H1 (cell line): ENCODE measurements around the gene PACS1. TPM values are rescaled to one million over a fixed set of nuclear protein-coding genes. Genes with fewer than 3 reads are reported as not detected.

ENCODE experiments used
- CTCF ChIA-PET: fragments of 300-600 bp; sonication (Branson Sonifier 250); formaldehyde crosslinking; loops from one replicate; lab custom pipeline; 2021; ENCODE audit not compliant: partially characterized antibody; lab: Charles Lee
- POLR2A ChIA-PET: fragments of 300-600 bp; sonication (Branson Sonifier 250); formaldehyde crosslinking; loops from one replicate; lab custom pipeline; 2021; ENCODE audit warnings: inconsistent platforms; ENCODE audit not compliant: partially characterized antibody; lab: Charles Lee
- DNase-seq, 2 experiments: peaks; one replicate each; pipeline versions ENCODE4 v3.0.0 to v3.0.0-alpha.2; 2010 to 2022; ENCODE audit warnings: low spot score in 2 of 2, low read depth in 1 of 2, mixed read lengths in 1 of 2
- FAIRE-seq: peaks from 2 replicates; lab custom pipeline; 2011; peaks lifted over from hg19 to GRCh38; lab: Jason Lieb, UNC
- H2AFZ ChIP-seq: 2 replicates; pipeline ENCODE4 v1.8.1; 2012; ENCODE audit warnings: low read length, inconsistent platforms
- H2AK5ac ChIP-seq: 2 replicates; pipeline ENCODE4 v1.6.1; 2013; ENCODE audit warnings: low read depth, low read length
- H2BK120ac ChIP-seq: replicated peaks from 2 replicates; pipeline ENCODE3; 2013; ENCODE audit warnings: low read depth, low read length, inconsistent platforms
- H2BK12ac ChIP-seq: 2 replicates; pipeline ENCODE4 v1.6.1; 2013; ENCODE audit warnings: low read depth, low read length
- H2BK15ac ChIP-seq: 2 replicates; pipeline ENCODE4 v1.6.1; 2013; ENCODE audit warnings: low read length
- H2BK20ac ChIP-seq: 2 replicates; pipeline ENCODE4 v1.6.1; 2013; ENCODE audit warnings: low read length
- H2BK5ac ChIP-seq: 2 replicates; pipeline ENCODE4 v1.6.1; 2013; ENCODE audit warnings: low read depth, low read length
- H3K14ac ChIP-seq: 2 replicates; pipeline ENCODE4 v1.6.1; 2013; ENCODE audit warnings: inconsistent platforms; ENCODE audit not compliant: insufficient read length
- H3K18ac ChIP-seq: 2 replicates; pipeline ENCODE4 v1.6.1; 2013; ENCODE audit warnings: low read length; ENCODE audit errors: extremely low read depth
- H3K23ac ChIP-seq: 2 replicates; pipeline ENCODE4 v1.6.1; 2013; ENCODE audit warnings: inconsistent platforms; ENCODE audit not compliant: insufficient read length
- H3K23me2 ChIP-seq: 2 replicates; pipeline ENCODE4 v1.6.1; 2013; ENCODE audit warnings: low read depth, low read length
- H3K27ac ChIP-seq: 2 replicates; pipeline ENCODE4 v1.6.1; 2011; ENCODE audit warnings: low read depth, low read length, inconsistent platforms
- H3K27me3 ChIP-seq, 4 experiments: replicated peaks in 1 of 4; 1 replicate in 1 of 4; 2 replicates in 3 of 4; pipeline versions ENCODE4 v1.6.1 to v1.8.1; 2011 to 2013; ENCODE audit warnings: low read length in 3 of 4, mild to moderate bottlenecking in 3 of 4, inconsistent platforms in 2 of 4, mixed read lengths in 2 of 4, moderate library complexity in 1 of 4; ENCODE audit not compliant: control insufficient read depth in 3 of 4, insufficient read depth in 3 of 4; ENCODE audit errors: extremely low read depth in 1 of 4
- H3K36me3 ChIP-seq, 4 experiments: 2 replicates each; pipeline versions ENCODE4 v1.6.1 to v1.8.1; 2011 to 2013; ENCODE audit warnings: mild to moderate bottlenecking in 4 of 4, low read length in 3 of 4, moderate library complexity in 2 of 4, control low read depth in 1 of 4, inconsistent platforms in 1 of 4; ENCODE audit not compliant: insufficient read depth in 4 of 4, control insufficient read depth in 2 of 4
- H3K4ac ChIP-seq: replicated peaks from 2 replicates; pipeline ENCODE3; 2013; ENCODE audit warnings: low read length, low read depth, mixed read lengths, inconsistent platforms; ENCODE audit not compliant: insufficient read length
- H3K4me1 ChIP-seq, 4 experiments: replicated peaks in 1 of 4; 1 replicate in 1 of 4; 2 replicates in 3 of 4; pipeline versions ENCODE4 v1.6.1 to v1.8.1; 2011 to 2013; ENCODE audit warnings: low read length in 3 of 4, inconsistent platforms in 2 of 4, mixed read lengths in 1 of 4; ENCODE audit not compliant: insufficient read depth in 4 of 4, control insufficient read depth in 3 of 4
- H3K4me2 ChIP-seq, 2 experiments: 2 replicates each; pipeline versions ENCODE4 v1.6.1 to v1.8.1; 2011 to 2013; ENCODE audit warnings: low read depth in 2 of 2, low read length in 2 of 2, control low read depth in 1 of 2, inconsistent platforms in 1 of 2, mild to moderate bottlenecking in 1 of 2; ENCODE audit not compliant: insufficient read depth in 1 of 2
- H3K4me3 ChIP-seq, 4 experiments: fragments of 200-600, 300-600 bp in 1 of 4; sonication (generic), shearing (Covaris generic), sonication (Bioruptor Twin) in 1 of 4; 2 replicates each; pipeline versions ENCODE4 v1.5.1 to v1.8.1; 2011 to 2016; ENCODE audit warnings: low read length in 4 of 4, low read depth in 3 of 4, control low read depth in 2 of 4, inconsistent platforms in 2 of 4, mild to moderate bottlenecking in 2 of 4, mixed read lengths in 1 of 4, moderate library complexity in 1 of 4; ENCODE audit not compliant: insufficient read depth in 2 of 4; ENCODE audit errors: extremely low read depth in 1 of 4
- H3K56ac ChIP-seq: replicated peaks from 2 replicates; pipeline ENCODE3; 2013; ENCODE audit warnings: low read depth, mild to moderate bottlenecking, mixed read lengths, low read length, inconsistent platforms; ENCODE audit not compliant: insufficient read length
- H3K79me1 ChIP-seq: 2 replicates; pipeline ENCODE4 v1.6.1; 2013; ENCODE audit warnings: low read depth, low read length, control low read depth
- H3K79me2 ChIP-seq, 2 experiments: 2 replicates each; pipeline versions ENCODE4 v1.6.1 to v1.8.1; 2012 to 2013; ENCODE audit warnings: low read length in 2 of 2, mild to moderate bottlenecking in 2 of 2, inconsistent platforms in 1 of 2; ENCODE audit not compliant: insufficient read depth in 2 of 2, control insufficient read depth in 1 of 2
- H3K9ac ChIP-seq, 4 experiments: replicated peaks in 1 of 4; 1 replicate in 1 of 4; 2 replicates in 3 of 4; pipeline versions ENCODE4 v1.6.1 to v1.8.1; 2011 to 2013; ENCODE audit warnings: low read depth in 3 of 4, low read length in 3 of 4, control low read depth in 2 of 4, mild to moderate bottlenecking in 2 of 4, moderate library complexity in 2 of 4, inconsistent platforms in 1 of 4; ENCODE audit errors: extremely low read depth in 1 of 4
- H3K9me3 ChIP-seq, 2 experiments: 2 replicates each; pipeline versions ENCODE4 v1.6.1 to v1.8.1; 2012 to 2013; ENCODE audit warnings: mild to moderate bottlenecking in 2 of 2, moderate library complexity in 2 of 2, control low read depth in 1 of 2, inconsistent platforms in 1 of 2, low read depth in 1 of 2, low read length in 1 of 2, mixed read lengths in 1 of 2; ENCODE audit not compliant: insufficient read depth in 2 of 2
- H4K20me1 ChIP-seq, 2 experiments: replicated peaks in 1 of 2; 2 replicates each; pipeline versions ENCODE3 to v1.8.1; 2011 to 2013; ENCODE audit warnings: inconsistent platforms in 2 of 2, low read length in 2 of 2, mild to moderate bottlenecking in 1 of 2; ENCODE audit not compliant: insufficient read depth in 2 of 2, control insufficient read depth in 1 of 2
- H4K5ac ChIP-seq: 2 replicates; pipeline ENCODE4 v1.6.1; 2013; ENCODE audit warnings: low read length, low read depth, mixed read lengths, inconsistent platforms; ENCODE audit not compliant: insufficient read length
- H4K8ac ChIP-seq: 2 replicates; pipeline ENCODE4 v1.8.0; 2013; ENCODE audit warnings: mild to moderate bottlenecking, moderate library complexity, low read length, inconsistent platforms; ENCODE audit not compliant: insufficient read depth; ENCODE audit errors: extremely low read depth
- H4K91ac ChIP-seq: replicated peaks from 2 replicates; pipeline ENCODE3; 2013; ENCODE audit warnings: low read length, mixed read lengths, inconsistent platforms; ENCODE audit not compliant: insufficient read length
- CBX5 ChIP-seq: fragments of 300-800, 300-1000 bp; sonication (generic); IDR thresholded peaks from 2 replicates; pipeline ENCODE4 v1.7.1; 2016; ENCODE audit warnings: antibody characterized with exemption, low read length, low read depth
- CTBP2 ChIP-seq: IDR thresholded peaks from 2 replicates; pipeline ENCODE4 v1.7.0; 2011; ENCODE audit warnings: borderline replicate concordance, mild to moderate bottlenecking, moderate library complexity, mixed read lengths, low read length; ENCODE audit not compliant: insufficient read depth, insufficient read length
- FOSL1 ChIP-seq: IDR thresholded peaks from 2 replicates; pipeline ENCODE4 v1.6.1; 2011; ENCODE audit warnings: mild to moderate bottlenecking, low read depth, low read length, moderate library complexity; ENCODE audit not compliant: insufficient read depth
- GABPA ChIP-seq: IDR thresholded peaks from 2 replicates; pipeline ENCODE4 v1.6.1; 2011; ENCODE audit warnings: mild to moderate bottlenecking, low read length, moderate library complexity, borderline replicate concordance; ENCODE audit not compliant: insufficient read depth
- GTF2F1 ChIP-seq: IDR thresholded peaks from 2 replicates; pipeline ENCODE4 v1.6.1; 2012; ENCODE audit warnings: low read depth, low read length, improper control_type of control experiment, borderline replicate concordance
- KDM4A ChIP-seq: IDR thresholded peaks from one replicate; pipeline ENCODE4 v1.7.1; 2012; ENCODE audit warnings: low read depth, mild to moderate bottlenecking, moderate library complexity, low read length, inconsistent platforms; ENCODE audit not compliant: severe bottlenecking
- POLR2AphosphoS5 ChIP-seq: IDR thresholded peaks from 2 replicates; pipeline ENCODE4 v1.6.1; 2011; ENCODE audit warnings: low read depth, low read length
- RAD21 ChIP-seq, 2 experiments: IDR thresholded peaks in 1 of 2; conservative IDR thresholded peaks in 1 of 2; 2 replicates each; pipeline ENCODE4 v1.6.1; 2011; ENCODE audit warnings: low read depth in 2 of 2, low read length in 2 of 2, improper control_type of control experiment in 1 of 2, inconsistent platforms in 1 of 2, mild to moderate bottlenecking in 1 of 2, moderate library complexity in 1 of 2
- SAP30 ChIP-seq: fragments of 300-600 bp; sonication (generic); IDR thresholded peaks from 2 replicates; pipeline ENCODE4 v1.7.1; 2012; ENCODE audit warnings: low read length, moderate library complexity, mild to moderate bottlenecking, inconsistent platforms; ENCODE audit not compliant: insufficient read depth, insufficient replicate concordance
- SIRT6 ChIP-seq: IDR thresholded peaks from one replicate; pipeline ENCODE4 v1.7.1; 2012; ENCODE audit warnings: low read length, inconsistent platforms
- SRF ChIP-seq: IDR thresholded peaks from 2 replicates; pipeline ENCODE4 v1.6.1; 2011; ENCODE audit warnings: mild to moderate bottlenecking, low read depth, low read length, moderate library complexity
- TCF12 ChIP-seq: IDR thresholded peaks from 2 replicates; pipeline ENCODE4 v1.6.1; 2011; ENCODE audit warnings: low read depth, mild to moderate bottlenecking, low read length
- WGBS, 2 experiments: shearing (Covaris generic) in 1 of 2; methylation state at CpG; one replicate each; pipeline versions ENCODE4 v1.1.6 to v1.1.7; 2013 to 2015; ENCODE audit warnings: low lambda C conversion rate in 2 of 2, mixed read lengths in 2 of 2, inconsistent platforms in 1 of 2, low coverage in 1 of 2, missing lambda C conversion rate in 1 of 2; ENCODE audit not compliant: insufficient replicate concordance in 2 of 2, insufficient coverage in 1 of 2, insufficient read length in 1 of 2; ENCODE audit errors: extremely low coverage in 1 of 2, missing lambda C conversion rate in 1 of 2; 5-methylcytosine and 5-hydroxymethylcytosine counted together
- polyA plus RNA-seq, 7 experiments: library from polyadenylated mRNA; depleted of rRNA in 3 of 7; stranded (reverse) in 5 of 7; unstranded in 2 of 7; fragments of >200 nt in 5 of 7; fragments of 200-250 nt in 2 of 7; gene quantifications; 1 replicate in 5 of 7; 2 replicates in 1 of 7; 4 replicates in 1 of 7; pipeline versions ENCODE4 v1.2.1 to v1.2.3, GENCODE V29; 2011 to 2013; ENCODE audit warnings: missing spikeins in 2 of 7, mixed read lengths in 2 of 7
- total RNA-seq: library from RNA; stranded (reverse); fragmentation: NEBNext Ultra II Directional; extraction: Animal tissue kit (Norgen Biotek cat#: 25700); gene quantifications from 2 replicates; pipeline ENCODE4 v1.2.1, GENCODE V29; 2021

PACS1 gene
- total and polyA plus RNA-seq, 2 of the 8 experiments (the other 6 are each of a cell fraction or from before 2014, with no cell fraction given) = 11.5 to 36.0 TPM

GRCh38 chr11:66203847-66204246 lies 133.8 kb downstream of the PACS1 start:
- FAIRE-seq = no peak

More at GRCh38 chr11:66203847-66204246, 133.8 kb downstream of the PACS1 start:
- H2BK20ac ChIP-seq = no peak overlapping the region
- H3K23ac ChIP-seq = no peak overlapping the region
- H3K79me2 ChIP-seq = no peaks in the 10 kb centered on the region
- no peaks in the 10 kb centered on the region for H3K79me1 ChIP-seq
- H3K14ac ChIP-seq = no peak overlapping the region
- H3K4me2 ChIP-seq = no peak overlapping the region
- no peak overlapping the region for H3K4ac ChIP-seq
- ChIA-PET POLR2A (no interaction called here), CTCF (no interaction called here)
- H4K8ac ChIP-seq = no peak overlapping the region
- H2BK120ac ChIP-seq = no peak overlapping the region
- no peaks in the 10 kb centered on the region for H3K36me3 ChIP-seq
- no peak overlapping the region for H3K27ac ChIP-seq
- no peak for TF ChIP-seq GABPA
- TF ChIP-seq TCF12 = no peak
- TF ChIP-seq KDM4A = no peak
- no peak for TF ChIP-seq SAP30
- no peak for TF ChIP-seq CTBP2
- no peak for TF ChIP-seq SIRT6
- TF ChIP-seq GTF2F1 = no peak
- TF ChIP-seq CBX5 = no peak
- TF ChIP-seq RAD21 (IDR thresholded peaks at IDR 0.05 in 1 of 2, conservative IDR thresholded peaks at IDR 0.05 in 1 of 2; ENCODE audit: low read depth in 2 of 2, low read length in 2 of 2) = no peak
- TF ChIP-seq FOSL1 = no peak
- TF ChIP-seq SRF = no peak
- TF ChIP-seq POLR2AphosphoS5 = no peak
- peaks cover 0 to 4% of the 10 kb centered on the region in 2 experiments; a peak in 1 of 4 replicates for H3K9me3 ChIP-seq
- H2BK5ac ChIP-seq = no peak overlapping the region
- no peaks in the 10 kb centered on the region for H4K20me1 ChIP-seq
- DNase-seq = no peak
- H2BK15ac ChIP-seq = no peak overlapping the region
- 87% methylated on average over 3 of the region's 3 CpGs; no CpG with 5 or more reads in 1 of the 2 experiments for WGBS, 2 experiments
- H3K9ac ChIP-seq = no peak overlapping the region
- H3K56ac ChIP-seq = no peak overlapping the region
- no peak overlapping the region for H3K4me3 ChIP-seq
- no peaks in the 10 kb centered on the region for H3K4me1 ChIP-seq
- no peaks in the 10 kb centered on the region for H3K23me2 ChIP-seq
- no peaks in the 10 kb centered on the region for H3K27me3 ChIP-seq
- no peak overlapping the region for H3K18ac ChIP-seq
- no peak overlapping the region for H2BK12ac ChIP-seq
- H4K5ac ChIP-seq = no peak overlapping the region
- no peak overlapping the region for H4K91ac ChIP-seq
- no peak overlapping the region for H2AFZ ChIP-seq
- no peak overlapping the region for H2AK5ac ChIP-seq
